Measurements from ENCODE around the gene MNAT1. TPM values are rescaled to one million over a fixed set of nuclear protein-coding genes. Genes with fewer than 3 reads are reported as not detected.
A peak's percentile ranks its signal among the peaks of the same experiment; 100 is the strongest.

MNAT1 gene
- total and polyA plus RNA-seq, 2 experiments from 2014 or later, result 34.4 to 60.9 TPM

- Histone ChIP-seq H3K27ac (peak overlapping the region; percentile 83), H3K9me3 (ENCODE audit: low read depth) (no peaks in the 10 kb centered on the region), H3K9me2 (replicated peaks; ENCODE audit: insufficient read depth) (no peaks in the 10 kb centered on the region), H3K79me2 (peaks cover 56% of the 10 kb centered on the region), H3K4me3 (peak overlapping the region; percentile 82), H2AFZ (peak overlapping the region; percentile 58), H4K20me1 (ENCODE audit: insufficient read depth, poor library complexity, severe bottlenecking) (peaks cover 29% of the 10 kb centered on the region), H3K4me1 (ENCODE audit: insufficient read depth) (peaks cover 5% of the 10 kb centered on the region), H3K27me3 (peaks cover 11% of the 10 kb centered on the region), H3K36me3 (replicated peaks; ENCODE audit: insufficient read depth, low read depth) (no peaks in the 10 kb centered on the region), H3K4me2 (peak overlapping the region; percentile 98)
- no peak for TF ChIP-seq EZH2phosphoT487 (IDR thresholded peaks at IDR 0.05; ENCODE audit: low read depth, severe bottlenecking, unreplicated experiment)
- TF ChIP-seq EZH2 (IDR thresholded peaks at IDR 0.05; ENCODE audit: borderline replicate concordance), result peak; percentile 28
- peak; percentile 33 for TF ChIP-seq CTCF (IDR thresholded peaks at IDR 0.05; ENCODE audit: poor library complexity)
- under 1% methylated on average over 51 of the region's 70 CpGs for WGBS (ENCODE audit: low lambda C conversion rate, missing lambda C conversion rate)
- peak; percentile 68 for DNase-seq (ENCODE audit: low spot score)
Measured at GRCh38 chr14:60721326-60722106, 13.0 kb upstream of the MNAT1 start.

GRCh38 chr14:60722107-60722356, 12.5 kb upstream of the MNAT1 start:
- peaks cover 56% of the 10 kb centered on the region for H3K79me2 ChIP-seq
- peak overlapping the region; percentile 98 for H3K4me2 ChIP-seq
- peaks cover 5% of the 10 kb centered on the region for H3K4me1 ChIP-seq (ENCODE audit: insufficient read depth)
- peak overlapping the region; percentile 58 for H2AFZ ChIP-seq
- 2% methylated on average over 11 of the region's 11 CpGs for WGBS (ENCODE audit: low lambda C conversion rate, missing lambda C conversion rate)
- H3K9me2 ChIP-seq (replicated peaks; ENCODE audit: insufficient read depth), result no peaks in the 10 kb centered on the region
- H3K36me3 ChIP-seq (replicated peaks; ENCODE audit: insufficient read depth, low read depth), result no peaks in the 10 kb centered on the region
- H3K9me3 ChIP-seq (ENCODE audit: low read depth), result no peaks in the 10 kb centered on the region
- TF ChIP-seq CTCF (IDR thresholded peaks at IDR 0.05; ENCODE audit: poor library complexity), result no peak
- TF ChIP-seq EZH2 (IDR thresholded peaks at IDR 0.05; ENCODE audit: borderline replicate concordance), result no peak
- TF ChIP-seq EZH2phosphoT487 (IDR thresholded peaks at IDR 0.05; ENCODE audit: low read depth, severe bottlenecking, unreplicated experiment), result no peak
- H4K20me1 ChIP-seq (ENCODE audit: insufficient read depth, poor library complexity, severe bottlenecking), result peaks cover 29% of the 10 kb centered on the region
- DNase-seq (ENCODE audit: low spot score), result no peak
- peak overlapping the region; percentile 83 for H3K27ac ChIP-seq
- H3K4me3 ChIP-seq, result peak overlapping the region; percentile 82
- H3K27me3 ChIP-seq, result peaks cover 11% of the 10 kb centered on the region

- peak overlapping the region; percentile 98 for H3K4me2 ChIP-seq
- peak overlapping the region; percentile 82 for H3K4me3 ChIP-seq
- no peak for TF ChIP-seq EZH2phosphoT487 (IDR thresholded peaks at IDR 0.05; ENCODE audit: low read depth, severe bottlenecking, unreplicated experiment)
- TF ChIP-seq EZH2 (IDR thresholded peaks at IDR 0.05; ENCODE audit: borderline replicate concordance), result no peak
- TF ChIP-seq CTCF (IDR thresholded peaks at IDR 0.05; ENCODE audit: poor library complexity), result no peak
- no peaks in the 10 kb centered on the region for H3K36me3 ChIP-seq (replicated peaks; ENCODE audit: insufficient read depth, low read depth)
- H2AFZ ChIP-seq, result peak overlapping the region; percentile 58
- H3K79me2 ChIP-seq, result peaks cover 54% of the 10 kb centered on the region
- H3K27me3 ChIP-seq, result peaks cover 11% of the 10 kb centered on the region
- H3K9me2 ChIP-seq (replicated peaks; ENCODE audit: insufficient read depth), result no peaks in the 10 kb centered on the region
- WGBS (ENCODE audit: low lambda C conversion rate, missing lambda C conversion rate), result 2% methylated on average over 46 of the region's 60 CpGs
- no peaks in the 10 kb centered on the region for H3K9me3 ChIP-seq (ENCODE audit: low read depth)
- peak; percentile 61 for DNase-seq (ENCODE audit: low spot score)
- peak overlapping the region; percentile 83 for H3K27ac ChIP-seq
- peaks cover 5% of the 10 kb centered on the region for H3K4me1 ChIP-seq (ENCODE audit: insufficient read depth)
- H4K20me1 ChIP-seq (ENCODE audit: insufficient read depth, poor library complexity, severe bottlenecking), result peaks cover 29% of the 10 kb centered on the region
Measured at GRCh38 chr14:60722357-60723115, 12.0 kb upstream of the MNAT1 start.

Data from hepatocyte (in vitro differentiated cells).